GM12878 (cell line): ENCODE results near the gene CERT1. TPM values are rescaled to one million over a fixed set of nuclear protein-coding genes. Genes with fewer than 3 reads are reported as not detected.
A peak's percentile ranks its signal among the peaks of the same experiment; 100 is the strongest.

Experiments used
- ATAC-seq: fragments of 200-7000 bp; cut with Tn5 transposase; 3 replicates; pipeline ENCODE4 v1.9.1; 2020; ENCODE audit warnings: mild to moderate bottlenecking, moderate library complexity
- Bru-seq: library from RNA; stranded (reverse); fragments of 400-500 nt; gene quantifications from one replicate; lab custom pipeline; 2021; lab: Mats Ljungman, UMichigan
- BruChase-seq, 2 experiments: library from RNA; stranded (reverse); fragments of 400-500 nt; gene quantifications; one replicate each; lab custom pipeline; 2021; lab: Mats Ljungman, UMichigan
- BruUV-seq: library from RNA; stranded (reverse); fragments of 400-500 nt; replicated peaks from 2 replicates; lab custom pipeline; 2021; lab: Mats Ljungman, UMichigan
- CTCF ChIA-PET: fragments of 300-600 bp; sonication (Branson Sonifier 250); formaldehyde crosslinking; extraction: SDS; loops from one replicate; lab custom pipeline; 2021; ENCODE audit warnings: inconsistent platforms; lab: Yijun Ruan, JAX
- POLR2A ChIA-PET: fragments of 350-600 bp; formaldehyde crosslinking; extraction: SDS; loops from one replicate; lab custom pipeline; 2021; ENCODE audit warnings: inconsistent platforms; lab: Charles Lee
- RAD21 ChIA-PET: fragments of 300-600 bp; sonication (Branson Sonifier 250); formaldehyde crosslinking; loops from one replicate; lab custom pipeline; 2023; ENCODE audit warnings: antibody characterized with exemption; ENCODE audit not compliant: unreplicated experiment; lab: Charles Lee
- SMC1A ChIA-PET: fragments of 300-600 bp; sonication (Branson Sonifier 250); formaldehyde crosslinking; loops from one replicate; lab custom pipeline; 2023; ENCODE audit not compliant: unreplicated experiment, uncharacterized antibody; lab: Charles Lee
- DNase-seq: peaks from one replicate; pipeline ENCODE4 v3.0.0-alpha.2; 2011; ENCODE audit warnings: low read depth, low spot score
- FAIRE-seq: peaks from 3 replicates; lab custom pipeline; 2011; peaks lifted over from hg19 to GRCh38; lab: Jason Lieb, UNC
- H2AFZ ChIP-seq: 2 replicates; pipeline ENCODE4 v1.6.0; 2011; ENCODE audit warnings: low read depth, low read length, control low read depth; ENCODE audit not compliant: control insufficient read depth
- H3K27ac ChIP-seq: 2 replicates; pipeline ENCODE4 v1.5.1; 2011; ENCODE audit warnings: control low read depth; ENCODE audit not compliant: control insufficient read depth, insufficient read depth
- H3K27me3 ChIP-seq, 2 experiments: replicated peaks in 1 of 2; 2 replicates each; pipeline versions ENCODE4 v1.6.0 to v1.6.1; 2011; ENCODE audit warnings: low read length in 1 of 2; ENCODE audit not compliant: control insufficient read depth in 2 of 2, insufficient read depth in 2 of 2
- H3K36me3 ChIP-seq, 2 experiments: 2 replicates each; pipeline ENCODE4 v1.5.1; 2011; ENCODE audit warnings: low read length in 1 of 2; ENCODE audit not compliant: control insufficient read depth in 2 of 2, insufficient read depth in 2 of 2
- H3K4me1 ChIP-seq: 2 replicates; pipeline ENCODE4 v1.6.1; 2011; ENCODE audit warnings: mild to moderate bottlenecking, low read length, moderate library complexity, mixed read lengths; ENCODE audit not compliant: control insufficient read depth, insufficient read depth
- H3K4me2 ChIP-seq: 2 replicates; pipeline ENCODE4 v1.6.0; 2011; ENCODE audit warnings: control low read depth; ENCODE audit not compliant: control insufficient read depth, insufficient read depth
- H3K4me3 ChIP-seq: fragments of 200-600 bp; sonication (generic); 2 replicates; pipeline ENCODE4 v1.5.1; 2016
- H3K79me2 ChIP-seq: 2 replicates; pipeline ENCODE4 v1.6.0; 2011; ENCODE audit warnings: low read length; ENCODE audit not compliant: control insufficient read depth, insufficient read depth
- H3K9ac ChIP-seq: 2 replicates; pipeline ENCODE4 v1.8.0; 2011; ENCODE audit warnings: low read length, control low read depth, mixed read lengths; ENCODE audit not compliant: control insufficient read depth, insufficient read depth
- H3K9me3 ChIP-seq: replicated peaks from 3 replicates; pipeline ENCODE4 v1.5.1; 2011; ENCODE audit warnings: mild to moderate bottlenecking, low read length; ENCODE audit not compliant: control insufficient read depth, insufficient read depth
- H4K20me1 ChIP-seq: 2 replicates; pipeline ENCODE4 v1.6.0; 2011; ENCODE audit not compliant: control insufficient read depth, insufficient read depth
- RCOR1 ChIP-seq: conservative IDR thresholded peaks from 2 replicates; pipeline ENCODE4 v1.6.1; 2012; ENCODE audit warnings: low read depth, low read length, improper control_type of control experiment
- RELB ChIP-seq: fragments of 450-650 bp; IDR thresholded peaks from 2 replicates; pipeline ENCODE4 v1.6.1; 2017; ENCODE audit warnings: low read depth, mild to moderate bottlenecking, moderate library complexity
- RFX5 ChIP-seq: IDR thresholded peaks from 2 replicates; pipeline ENCODE4 v1.6.1; 2011; ENCODE audit warnings: low read depth, low read length, improper control_type of control experiment
- SMAD1 ChIP-seq: fragments of 450-650 bp; IDR thresholded peaks from 2 replicates; pipeline ENCODE4 v1.6.1; 2018; ENCODE audit warnings: mild to moderate bottlenecking, low read depth; ENCODE audit not compliant: partially characterized antibody
- TBL1XR1 ChIP-seq: IDR thresholded peaks from 2 replicates; pipeline ENCODE4 v1.6.1; 2012; ENCODE audit warnings: low read depth, low read length, improper control_type of control experiment
- YBX1 ChIP-seq: fragments of 450-650 bp; IDR thresholded peaks from 2 replicates; pipeline ENCODE4 v1.6.1; 2016; ENCODE audit warnings: antibody characterized with exemption
- ZBED1 ChIP-seq: IDR thresholded peaks from 2 replicates; pipeline ENCODE4 v1.6.1; 2016; ENCODE audit warnings: borderline replicate concordance
- WGBS: methylation state at CpG from one replicate; pipeline ENCODE4 v1.1.6; 2016; ENCODE audit warnings: low lambda C conversion rate; ENCODE audit not compliant: insufficient replicate concordance, insufficient coverage; ENCODE audit errors: missing lambda C conversion rate; 5-methylcytosine and 5-hydroxymethylcytosine counted together
- in situ Hi-C: fragments of 300-500 bp; cut with MboI; formaldehyde crosslinking; loops from 9 replicates; pipeline ENCODE4 v1.14.3; 2018; ENCODE audit warnings: mixed read lengths
- intact Hi-C: fragments of 100-400 bp; cut with micrococcal nuclease; formaldehyde crosslinking; loops from one replicate; pipeline ENCODE4 v1.14.2; 2022; ENCODE audit not compliant: unreplicated experiment
- long read RNA-seq, 2 experiments: library from polyadenylated mRNA; unstranded; transcript quantifications; one replicate each; pipeline ENCODE4 v2.0.0, GENCODE V29; 2019 to 2020
- polyA minus RNA-seq, 3 experiments: library from RNA; depleted of rRNA, polyadenylated mRNA; stranded (reverse); fragments of >200 nt; gene quantifications; 2 replicates each; pipeline ENCODE4 v1.2.3, GENCODE V29; 2011
- polyA plus RNA-seq, 11 experiments: library from polyadenylated mRNA; depleted of rRNA in 4 of 11; unstranded in 6 of 11; stranded (reverse) in 5 of 11; fragments of >200 nt; fragmentation: Nextera tagmentation in 4 of 11; fragmentation: Illumina TruSeq in 1 of 11; extraction: Ambion mirVana in 4 of 11; extraction: Trizol in 1 of 11; gene quantifications; 1 replicate in 1 of 11; 2 replicates in 10 of 11; pipeline versions ENCODE4 v1.2.1 to v1.2.3, GENCODE V29; 2011 to 2016; ENCODE audit warnings: inconsistent platforms in 2 of 11, missing spikeins in 2 of 11, low read depth in 1 of 11
- total RNA-seq, 4 experiments: library from RNA; depleted of rRNA in 3 of 4; stranded (reverse); fragments of >200 nt in 3 of 4; fragmentation: Illumina TruSeq in 1 of 4; extraction: Trizol in 1 of 4; gene quantifications; 2 replicates each; pipeline versions ENCODE4 v1.2.1 to v1.2.3, GENCODE V29; 2013 to 2021
- TF ChIP-seq, protein P1 (sequence below): fragments of 150-350 bp; IDR thresholded peaks from 2 replicates; pipeline ENCODE4 v1.6.1; 2014; ENCODE audit warnings: mild to moderate bottlenecking, low read depth, low read length

CERT1 gene
- 213 and 216 TPM in 2 replicates for total RNA-seq (2013; cell fraction: nucleolus; rRNA removed)
- 13.3 and 13.4 TPM in 2 replicates for total RNA-seq (2014; rRNA removed)
- 35.3 and 36.7 TPM in 2 replicates for total RNA-seq (2014; rRNA removed; fragmentation: Illumina TruSeq; extraction: Trizol)
- 30.2 and 30.7 TPM in 2 replicates for total RNA-seq (2021)
- 11.9 TPM for polyA plus RNA-seq (2011; ENCODE audit: low read depth)
- polyA plus RNA-seq (2011; rRNA removed) = 26.5 and 27.6 TPM in 2 replicates
- polyA plus RNA-seq (2011; cell fraction: cytosol; rRNA removed) = 11.6 and 28.3 TPM in 2 replicates
- polyA plus RNA-seq (2011; cell fraction: nucleus; rRNA removed) = 23.0 and 25.2 TPM in 2 replicates
- 15.4 and 25.1 TPM in 2 replicates for polyA plus RNA-seq (2012)
- 32.5 and 43.2 TPM in 2 replicates for polyA plus RNA-seq (2014; fragmentation: Illumina TruSeq; extraction: Trizol)
- polyA plus RNA-seq (2014; fragmentation: Nextera tagmentation; extraction: Ambion mirVana) = 10 to 100 TPM in 1 of 2 experiments, 1 to 10 TPM in 1; 7.7 to 10.4 TPM
- 11.1 and 14.1 TPM in 2 replicates for polyA plus RNA-seq (2014; rRNA removed)
- 10 to 100 TPM; 24.6 to 29.9 TPM for polyA plus RNA-seq (2016; fragmentation: Nextera tagmentation; extraction: Ambion mirVana)
- 57.1 and 106 TPM in 2 replicates for polyA minus RNA-seq (2011; rRNA and poly(A)+ RNA removed)
- polyA minus RNA-seq (2011; cell fraction: cytosol; rRNA and poly(A)+ RNA removed) = 19.9 and 22.8 TPM in 2 replicates
- polyA minus RNA-seq (2011; cell fraction: nucleus; rRNA and poly(A)+ RNA removed) = 41.0 and 78.9 TPM in 2 replicates
- Bru-seq, nascent RNA = percentile 93 among the genes with signal in this experiment
- BruChase-seq, experiment 1, labeled RNA remaining after a 6-hour chase = percentile 83 among the genes with signal in this experiment
- percentile 88 among the genes with signal in this experiment for BruChase-seq, experiment 2, labeled RNA remaining after a 2-hour chase
- long read RNA-seq, experiment 1, full-length matches to known transcripts = 6 of 13 reads
- long read RNA-seq, experiment 1, partial matches to known transcripts = 4 of 13 reads
- long read RNA-seq, experiment 1, other reads (novel, unspliced or antisense) = 3 of 13 reads
- long read RNA-seq, experiment 2, transcript COL4A3BP-222 (17 exons, 3,154 nt) = major isoform, 17 of 46 reads
- long read RNA-seq, experiment 2, transcript COL4A3BP-204 (18 exons, 2,830 nt) = minor isoform, 5 of 46 reads
- long read RNA-seq, experiment 2, partial matches to known transcripts = 9 of 46 reads
- long read RNA-seq, experiment 2, other reads (novel, unspliced or antisense) = 9 of 46 reads

DNA sequence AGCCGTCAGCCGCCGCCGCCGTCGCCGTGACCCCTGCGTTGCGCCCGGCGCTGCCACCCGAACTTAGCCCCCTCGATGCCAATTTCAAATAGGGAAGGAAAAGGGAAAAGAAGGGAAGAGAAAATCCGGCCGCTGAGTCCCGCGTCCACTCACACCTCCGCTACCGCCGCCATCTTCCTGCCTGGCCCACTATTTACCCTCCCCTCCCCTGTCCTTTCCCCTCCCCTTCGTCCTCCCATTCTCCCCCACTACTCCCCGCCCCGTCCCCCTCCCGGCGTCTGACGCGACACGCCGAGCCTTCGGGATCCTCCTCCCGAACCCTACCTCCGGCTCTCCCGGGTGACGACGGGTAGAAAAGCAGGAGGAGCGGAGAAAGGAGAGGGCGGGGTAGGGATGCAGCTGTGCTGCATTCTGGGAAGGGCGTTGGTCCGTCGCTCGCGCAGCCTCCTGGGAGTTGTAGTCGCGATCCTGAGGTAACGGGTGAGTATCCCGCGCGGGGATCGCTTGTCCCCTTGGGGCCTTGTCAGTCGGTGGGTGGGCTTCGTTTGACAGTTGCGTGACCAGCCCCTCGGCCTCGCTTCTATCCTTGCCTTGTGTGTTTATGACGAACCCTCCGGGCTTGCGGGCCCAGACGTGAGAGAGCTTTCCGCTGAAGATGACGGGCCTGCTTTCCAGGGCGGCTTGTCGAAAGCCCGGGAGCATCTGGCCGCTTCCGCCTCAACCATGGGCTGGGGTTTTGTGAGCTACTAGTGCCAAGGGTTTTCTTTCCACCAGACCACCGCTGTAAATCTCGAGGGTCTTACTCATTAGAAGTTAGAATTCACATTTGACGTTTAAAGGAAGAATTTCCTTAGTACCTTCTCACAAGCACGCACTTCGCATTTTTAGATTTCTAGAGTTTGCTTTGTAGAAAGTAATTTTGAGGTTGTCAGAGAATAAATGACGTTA is at the start of gene CERT1, which contains the start of gene POLK:
TSS of gene CERT1 (minus strand) at position 195 of the 948 bp plus-strand sequence. CDS start 422 bp downstream, outside the sequence.
TSS of gene POLK (plus strand) at position 457 of the 948 bp plus-strand sequence.
- H3K79me2 ChIP-seq = peaks cover 97% of the 10 kb centered on the region
- intact Hi-C loops (loop anchor here (2.0 to 10.0 kb wide), 4 partner anchors 55 to 277 kb away; partner anchors contain the start of genes ANKRD31 and HMGCR), in situ Hi-C loops (loop anchor here (10.0 kb wide), 1 partner anchor 53 kb away; no protein-coding TSS in a partner anchor)
- peak; percentile 76 for ATAC-seq
- no peaks in the 10 kb centered on the region; the same call in 2 of the 3 replicates for H3K9me3 ChIP-seq
- peak; percentile 88 for FAIRE-seq
- H4K20me1 ChIP-seq = no peaks in the 10 kb centered on the region
- WGBS = under 1% methylated on average over 67 of the region's 71 CpGs
- ChIA-PET POLR2A (interaction anchor here (0.6 to 6.1 kb wide), 7 partner anchors 9 to 701 kb away, joined by 3 to 44 read pairs (median 4); no protein-coding TSS in a partner anchor), CTCF (interaction anchor here (0.8 to 2.0 kb wide), 7 partner anchors 54 to 206 kb away, joined by 3 to 10 read pairs (median 3); no protein-coding TSS in a partner anchor), RAD21 (interaction anchor here (0.7 to 11.3 kb wide), 8 partner anchors 9 to 175 kb away, joined by 3 to 123 read pairs (median 6); partner anchors contain the start of gene HMGCR), SMC1A (interaction anchor here (0.7 to 6.8 kb wide), 9 partner anchors 10 to 158 kb away, joined by 3 to 90 read pairs (median 9); no protein-coding TSS in a partner anchor)
- peak within 1 kb of the TSS; percentile 98 for H3K4me3 ChIP-seq
- BruUV-seq = no TSS peak
- peak; percentile 96 for DNase-seq
- H2AFZ ChIP-seq = peak within 1 kb of the TSS; percentile 81
- no peaks in the 10 kb centered on the region for H3K27me3 ChIP-seq
- H3K27ac ChIP-seq = peak within 1 kb of the TSS; percentile 95
- peak within 1 kb of the TSS; percentile 66 for H3K4me2 ChIP-seq
- H3K36me3 ChIP-seq = no peaks in the 10 kb centered on the region; a peak in 1 of 4 replicates
- 0 out of 2 replicates have a peak, but pooled peaks cover 3% of the 10 kb centered on the region for H3K4me1 ChIP-seq
- peak within 1 kb of the TSS; percentile 93 for H3K9ac ChIP-seq
- TF ChIP-seq RFX5 (no peak), ZBED1 (no peak), RCOR1 (no peak; the same call in 1 of the 2 replicates), RELB (peak; percentile 84), SMAD1 (peak; percentile 39), YBX1 (no peak), TBL1XR1 (no peak)
- TF ChIP-seq, protein P1, sequence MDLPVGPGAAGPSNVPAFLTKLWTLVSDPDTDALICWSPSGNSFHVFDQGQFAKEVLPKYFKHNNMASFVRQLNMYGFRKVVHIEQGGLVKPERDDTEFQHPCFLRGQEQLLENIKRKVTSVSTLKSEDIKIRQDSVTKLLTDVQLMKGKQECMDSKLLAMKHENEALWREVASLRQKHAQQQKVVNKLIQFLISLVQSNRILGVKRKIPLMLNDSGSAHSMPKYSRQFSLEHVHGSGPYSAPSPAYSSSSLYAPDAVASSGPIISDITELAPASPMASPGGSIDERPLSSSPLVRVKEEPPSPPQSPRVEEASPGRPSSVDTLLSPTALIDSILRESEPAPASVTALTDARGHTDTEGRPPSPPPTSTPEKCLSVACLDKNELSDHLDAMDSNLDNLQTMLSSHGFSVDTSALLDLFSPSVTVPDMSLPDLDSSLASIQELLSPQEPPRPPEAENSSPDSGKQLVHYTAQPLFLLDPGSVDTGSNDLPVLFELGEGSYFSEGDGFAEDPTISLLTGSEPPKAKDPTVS = no peak
